Effector memory CD4-positive, alpha-beta T cell (primary cell): Measurements from ENCODE around the gene AGA.

Experiments used
- DNase-seq, 3 donors: peaks; one replicate each; pipeline ENCODE4 v3.0.0-alpha.2; 2020
- H3K27ac ChIP-seq: 2 replicates; pipeline ENCODE4 v1.7.0; 2013; ENCODE audit warnings: mild to moderate bottlenecking, low read length, moderate library complexity; ENCODE audit not compliant: insufficient read depth, poor library complexity, severe bottlenecking
- H3K27me3 ChIP-seq: replicated peaks from 2 replicates; pipeline ENCODE4 v1.7.0; 2013; ENCODE audit warnings: mild to moderate bottlenecking, low read length; ENCODE audit not compliant: insufficient read depth, control insufficient read depth, poor library complexity, severe bottlenecking
- H3K36me3 ChIP-seq: 2 replicates; pipeline ENCODE4 v1.7.0; 2013; ENCODE audit warnings: mild to moderate bottlenecking, low read length, moderate library complexity; ENCODE audit not compliant: control insufficient read depth, insufficient read depth
- H3K4me1 ChIP-seq: 2 replicates; pipeline ENCODE4 v1.7.0; 2013; ENCODE audit warnings: low read length, mild to moderate bottlenecking; ENCODE audit not compliant: control insufficient read depth, insufficient read depth, poor library complexity, severe bottlenecking
- H3K4me3 ChIP-seq: 2 replicates; pipeline ENCODE4 v1.7.0; 2013; ENCODE audit warnings: low read length, low read depth, mild to moderate bottlenecking; ENCODE audit not compliant: insufficient read depth, poor library complexity, severe bottlenecking
- H3K9me3 ChIP-seq: 2 replicates; pipeline ENCODE4 v1.7.0; 2013; ENCODE audit warnings: mild to moderate bottlenecking, low read length, moderate library complexity; ENCODE audit not compliant: control insufficient read depth

AGA gene

GRCh38 chr4:177401658-177402273, 40.5 kb downstream of the AGA start:
- Histone ChIP-seq H3K4me1 (peaks cover 10% of the 10 kb centered on the region), H3K4me3 (peak overlapping the region; percentile 24), H3K36me3 (no peaks in the 10 kb centered on the region), H3K27me3 (no peaks in the 10 kb centered on the region), H3K9me3 (no peaks in the 10 kb centered on the region), H3K27ac (no peak overlapping the region)
- no peak for DNase-seq

- Histone ChIP-seq H3K27me3 (no peaks in the 10 kb centered on the region), H3K36me3 (no peaks in the 10 kb centered on the region), H3K27ac (peak overlapping the region; percentile 25), H3K9me3 (no peaks in the 10 kb centered on the region), H3K4me1 (peaks cover 10% of the 10 kb centered on the region), H3K4me3 (no peak overlapping the region)
- no peak for DNase-seq
These were observed 42.2 kb downstream of the AGA start for GRCh38 chr4:177400030-177400429.

- Histone ChIP-seq H3K9me3 (no peaks in the 10 kb centered on the region), H3K27ac (no peak overlapping the region), H3K4me1 (peaks cover 3% of the 10 kb centered on the region), H3K36me3 (no peaks in the 10 kb centered on the region), H3K4me3 (no peak overlapping the region), H3K27me3 (no peaks in the 10 kb centered on the region)
- no peak for DNase-seq
These were observed 45.9 kb downstream of the AGA start for GRCh38 chr4:177396352-177396751.

GRCh38 chr4:177393236-177393635, 49.0 kb downstream of the AGA start:
- Histone ChIP-seq H3K27me3 (no peaks in the 10 kb centered on the region), H3K36me3 (no peaks in the 10 kb centered on the region), H3K27ac (no peak overlapping the region), H3K9me3 (no peaks in the 10 kb centered on the region), H3K4me3 (no peak overlapping the region), H3K4me1 (no peaks in the 10 kb centered on the region)
- no peak for DNase-seq

- Histone ChIP-seq H3K4me3 (no peak overlapping the region), H3K4me1 (no peaks in the 10 kb centered on the region), H3K27me3 (no peaks in the 10 kb centered on the region), H3K27ac (no peak overlapping the region), H3K9me3 (no peaks in the 10 kb centered on the region), H3K36me3 (no peaks in the 10 kb centered on the region)
- no peak for DNase-seq
These were observed 50.3 kb downstream of the AGA start for GRCh38 chr4:177391953-177392352.

- DNase-seq: no peak
- Histone ChIP-seq H3K27me3 (no peaks in the 10 kb centered on the region), H3K36me3 (no peaks in the 10 kb centered on the region), H3K4me1 (no peaks in the 10 kb centered on the region), H3K27ac (no peak overlapping the region), H3K4me3 (no peak overlapping the region), H3K9me3 (no peaks in the 10 kb centered on the region)
These were observed 51.0 kb downstream of the AGA start for GRCh38 chr4:177391287-177391686.

- Histone ChIP-seq H3K27ac (no peak overlapping the region), H3K4me1 (no peaks in the 10 kb centered on the region), H3K9me3 (no peaks in the 10 kb centered on the region), H3K27me3 (no peaks in the 10 kb centered on the region), H3K4me3 (no peak overlapping the region), H3K36me3 (no peaks in the 10 kb centered on the region)
- DNase-seq: no peak
These were observed 55.9 kb downstream of the AGA start for GRCh38 chr4:177386278-177386815.

- Histone ChIP-seq H3K36me3 (no peaks in the 10 kb centered on the region), H3K27me3 (no peaks in the 10 kb centered on the region), H3K4me1 (no peaks in the 10 kb centered on the region), H3K4me3 (no peak overlapping the region), H3K9me3 (no peaks in the 10 kb centered on the region), H3K27ac (no peak overlapping the region)
- no peak for DNase-seq
These were observed 56.5 kb downstream of the AGA start for GRCh38 chr4:177385576-177386277.

- Histone ChIP-seq H3K27me3 (no peaks in the 10 kb centered on the region), H3K36me3 (no peaks in the 10 kb centered on the region), H3K4me3 (no peak overlapping the region), H3K27ac (no peak overlapping the region), H3K9me3 (no peaks in the 10 kb centered on the region), H3K4me1 (no peaks in the 10 kb centered on the region)
- DNase-seq: no peak
These were observed 57.3 kb downstream of the AGA start for GRCh38 chr4:177384856-177385397.

GRCh38 chr4:177381762-177382310, 60.4 kb downstream of the AGA start:
- no peaks in the 10 kb centered on the region for H3K9me3 ChIP-seq
- no peaks in the 10 kb centered on the region for H3K36me3 ChIP-seq
- H3K4me1 ChIP-seq: no peaks in the 10 kb centered on the region
- no peak overlapping the region for H3K27ac ChIP-seq
- H3K27me3 ChIP-seq: no peaks in the 10 kb centered on the region
- DNase-seq: no peak
- no peak overlapping the region for H3K4me3 ChIP-seq
